ENCODE measurements around the gene VAV2.
A peak's percentile ranks its signal among the peaks of the same experiment; 100 is the strongest.

The VAV2 gene

DNA sequence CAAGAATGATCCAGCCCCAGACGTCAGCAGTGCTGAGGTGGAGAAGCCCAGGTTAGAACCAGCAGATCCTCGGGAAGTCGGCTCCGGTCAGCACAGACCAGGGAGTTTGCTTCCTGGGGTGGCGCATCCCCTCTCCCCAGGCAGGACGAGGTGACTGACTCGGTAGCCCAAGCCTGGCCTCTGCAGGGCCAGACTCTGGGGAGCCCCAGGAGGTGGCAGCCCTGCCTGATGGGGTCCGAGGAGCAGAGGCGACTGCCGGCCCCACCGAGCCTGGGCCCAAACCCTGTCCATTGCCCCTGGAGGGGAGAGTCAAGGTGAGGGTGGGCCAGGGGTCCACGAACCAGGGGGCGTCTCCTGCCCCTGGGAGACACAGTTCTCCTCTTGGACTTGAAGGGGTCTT is 201.1 kb downstream of the VAV2 start:
- DNase-seq: no peak

DNA sequence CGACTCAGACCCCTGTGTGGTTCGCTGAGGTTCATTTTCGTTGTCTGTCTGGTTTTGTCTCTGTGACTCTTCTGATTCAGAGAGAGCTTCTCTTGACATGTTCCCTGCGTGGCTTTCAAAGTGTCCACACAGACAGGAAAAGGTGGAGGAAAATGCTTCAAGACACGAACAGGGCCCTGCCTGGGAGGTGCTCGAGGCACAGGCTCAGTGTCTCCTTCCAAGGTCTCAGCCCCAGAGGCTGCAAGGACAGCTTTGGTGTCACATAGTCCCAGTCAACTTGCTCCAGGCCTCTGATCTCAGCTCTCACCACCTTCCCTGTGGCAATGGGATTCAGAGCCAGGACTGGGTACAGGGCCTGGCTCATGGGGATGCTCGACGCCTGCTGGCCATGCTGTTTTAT is 202.3 kb downstream of the VAV2 start:
- DNase-seq: no peak

DNA sequence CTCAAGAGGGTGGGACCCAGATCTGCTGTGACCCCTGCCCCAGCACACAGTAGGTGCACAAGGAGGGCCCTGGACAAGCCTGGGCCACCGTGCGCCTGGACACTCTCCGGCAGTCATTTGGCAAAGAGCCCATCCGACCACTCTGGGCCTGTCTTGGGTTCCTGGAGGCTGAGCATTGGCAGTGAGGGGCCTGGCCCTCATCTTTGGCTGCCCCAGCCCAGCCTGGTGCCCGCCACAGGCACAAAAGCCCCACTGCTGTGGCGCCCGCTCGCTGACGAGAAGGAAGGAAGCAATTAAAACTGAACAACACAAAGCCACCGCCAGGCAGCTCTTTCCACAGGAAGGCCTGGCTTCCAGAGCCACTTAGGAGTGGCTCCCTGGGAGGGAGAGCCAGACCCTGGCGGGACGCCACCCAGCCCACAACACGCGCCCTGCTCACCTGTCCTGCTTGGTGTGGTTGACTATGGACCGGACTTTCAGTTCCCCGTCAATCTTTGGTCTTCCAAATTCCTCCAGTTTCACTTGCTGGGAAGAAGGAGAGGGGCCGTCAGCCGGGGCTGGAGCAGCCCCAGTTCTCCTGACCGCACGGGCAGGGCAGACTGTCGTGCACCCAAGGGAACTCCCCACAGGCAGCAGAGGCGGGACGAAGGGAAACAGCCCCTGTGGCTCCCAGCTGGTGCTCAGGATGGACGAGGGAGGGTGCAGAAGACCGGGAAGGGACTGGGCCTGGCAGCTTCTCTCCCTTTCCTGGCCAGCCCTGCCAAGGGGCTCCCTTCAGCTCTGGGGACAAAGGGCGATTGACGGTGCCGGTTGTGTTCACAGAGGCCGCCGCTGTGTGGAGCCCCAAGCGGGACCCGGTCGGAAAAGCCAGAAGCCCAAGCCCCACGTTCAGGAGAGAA is 203.1 kb downstream of the VAV2 start:
- peak; percentile 31 to 81 for DNase-seq

DNA sequence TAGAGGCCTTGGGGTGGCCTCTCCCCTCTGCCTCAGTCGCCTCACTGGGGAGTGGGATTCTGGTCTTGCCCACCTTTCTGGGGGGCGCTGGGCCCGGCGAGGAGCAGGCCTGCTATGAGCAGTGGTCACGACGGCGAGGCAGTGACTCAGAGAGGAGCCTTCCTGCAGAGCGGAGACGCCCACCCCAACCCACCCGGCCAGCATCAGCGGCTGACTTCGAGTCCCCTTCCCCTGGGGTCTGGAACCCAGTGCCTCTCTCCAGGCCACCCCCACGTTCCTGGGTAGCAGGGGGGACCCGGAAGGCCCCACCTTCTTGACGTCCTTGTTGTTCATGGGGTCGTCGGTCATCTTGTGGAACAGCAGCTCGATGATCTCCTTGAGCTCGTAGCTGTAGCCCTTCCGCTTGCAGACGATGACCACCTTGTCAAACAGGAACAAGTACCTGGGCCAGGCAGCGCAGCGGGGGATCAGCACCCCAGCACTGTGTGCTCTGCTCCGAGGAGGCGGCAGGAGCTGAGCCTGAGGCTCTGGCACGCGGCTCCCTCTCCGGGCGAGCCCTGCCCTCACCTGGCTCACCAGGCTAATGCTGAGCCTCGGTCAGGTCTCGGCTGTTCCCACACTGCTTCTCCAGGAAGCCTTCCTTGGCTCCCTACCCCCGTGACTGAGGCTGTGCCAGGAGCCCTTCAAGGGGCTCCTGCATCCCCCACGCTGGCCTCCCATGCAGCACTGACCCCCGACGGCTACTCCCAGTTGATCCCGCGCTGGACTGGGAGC is 203.9 kb downstream of the VAV2 start:
- DNase-seq: no peak

DNA sequence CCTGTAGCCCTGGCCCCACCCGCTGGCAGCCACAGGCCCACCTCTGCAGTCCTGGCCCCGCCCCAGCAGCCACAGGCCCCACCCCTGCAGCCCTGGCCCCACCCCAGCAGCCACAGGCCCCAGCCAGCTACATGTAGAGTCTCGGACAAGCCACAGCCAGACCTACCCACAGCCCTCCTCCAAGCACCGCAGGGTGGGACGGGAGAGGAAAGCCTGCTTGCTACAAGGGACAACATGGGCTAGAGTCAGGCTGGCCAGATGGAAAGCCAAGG is 204.4 kb downstream of the VAV2 start:
- DNase-seq: no peak

DNA sequence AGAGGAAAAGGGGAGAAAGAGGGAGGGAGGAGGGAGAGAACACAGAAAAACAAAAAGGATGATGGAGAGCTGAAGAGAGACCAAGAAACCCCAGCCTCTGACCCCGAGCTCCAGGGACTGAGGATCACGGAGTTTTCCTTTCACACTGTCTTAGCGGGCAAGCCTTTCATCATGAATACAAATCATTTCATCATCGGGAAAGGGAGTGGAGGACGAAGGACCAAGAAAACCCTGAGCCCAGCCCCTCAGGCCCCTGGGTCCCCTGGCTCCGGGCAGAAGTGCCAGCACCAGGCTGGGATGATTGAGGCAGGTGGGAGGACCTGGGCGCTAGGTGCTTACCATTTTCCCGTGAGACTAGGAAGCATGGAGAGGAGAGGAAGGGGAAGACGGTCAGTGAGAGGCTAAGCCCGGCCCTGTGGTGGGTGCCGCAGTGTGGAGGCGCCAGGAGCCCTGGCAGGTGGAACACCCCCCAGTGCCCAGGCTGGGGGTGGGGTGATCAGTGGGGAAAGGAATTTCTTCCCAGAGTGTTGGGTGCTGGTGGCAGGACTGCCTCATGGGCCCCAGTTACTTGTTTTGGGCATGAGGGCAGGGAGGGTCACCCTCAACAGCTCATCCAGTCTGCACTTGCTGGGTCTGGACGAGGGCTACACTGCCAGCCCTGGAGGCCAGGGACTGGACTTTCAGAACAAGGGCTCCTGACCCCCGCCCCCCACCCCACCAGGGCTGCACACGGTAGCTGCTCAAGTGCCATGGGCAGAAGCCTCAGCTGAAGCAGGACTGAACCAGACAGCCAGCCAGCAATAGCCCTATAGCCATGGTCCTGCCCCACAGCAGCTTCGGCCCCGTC is 205.0 kb downstream of the VAV2 start:
- no peak for DNase-seq

DNA sequence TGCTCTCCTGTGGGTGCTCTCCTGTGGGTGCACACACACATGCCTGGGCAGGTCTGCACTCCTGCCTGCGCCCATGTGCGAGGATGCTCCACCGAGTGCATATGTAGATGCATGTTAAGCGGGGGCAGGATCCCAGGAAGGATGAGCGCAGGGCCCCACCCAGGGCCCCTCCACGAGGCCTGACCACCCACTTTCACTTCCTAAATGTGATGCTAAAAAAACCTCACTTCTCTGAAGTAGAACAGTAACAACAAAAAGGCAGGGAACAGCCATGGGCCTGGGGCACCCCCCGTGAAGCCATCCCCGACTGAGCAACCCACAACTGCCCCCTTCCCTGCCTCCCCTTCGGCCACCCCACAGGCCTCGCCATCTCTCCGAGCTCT is 205.8 kb downstream of the VAV2 start:
- no peak for DNase-seq

DNA sequence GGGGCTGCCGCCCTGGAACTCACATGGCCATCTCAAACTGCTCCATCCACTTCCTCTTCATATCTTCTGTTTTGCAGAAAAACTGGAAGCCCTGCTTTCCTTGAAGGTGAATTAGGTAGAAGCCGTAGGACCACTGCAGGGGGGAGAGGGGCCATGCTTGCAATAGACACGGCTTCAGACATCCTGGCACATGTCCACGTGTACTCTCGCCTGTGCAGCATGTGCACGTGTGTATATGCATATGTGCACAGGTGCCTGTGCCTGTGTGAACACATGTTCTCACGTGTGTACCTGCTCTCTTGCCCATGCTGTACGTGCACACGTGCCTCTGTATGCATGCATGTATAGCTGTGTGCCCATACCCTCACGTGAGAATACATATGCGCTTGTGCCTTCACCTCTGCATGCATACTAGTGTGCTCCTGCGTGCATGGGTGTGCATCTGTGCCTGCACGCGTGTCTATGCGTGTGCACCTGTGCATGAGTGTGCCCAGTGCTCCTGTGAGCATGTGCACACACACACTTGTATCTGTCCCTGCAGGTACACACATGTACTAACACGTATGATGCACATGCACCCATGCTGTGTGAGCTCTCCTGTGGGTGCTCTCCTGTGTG is 206.3 kb downstream of the VAV2 start:
- DNase-seq: no peak

DNA sequence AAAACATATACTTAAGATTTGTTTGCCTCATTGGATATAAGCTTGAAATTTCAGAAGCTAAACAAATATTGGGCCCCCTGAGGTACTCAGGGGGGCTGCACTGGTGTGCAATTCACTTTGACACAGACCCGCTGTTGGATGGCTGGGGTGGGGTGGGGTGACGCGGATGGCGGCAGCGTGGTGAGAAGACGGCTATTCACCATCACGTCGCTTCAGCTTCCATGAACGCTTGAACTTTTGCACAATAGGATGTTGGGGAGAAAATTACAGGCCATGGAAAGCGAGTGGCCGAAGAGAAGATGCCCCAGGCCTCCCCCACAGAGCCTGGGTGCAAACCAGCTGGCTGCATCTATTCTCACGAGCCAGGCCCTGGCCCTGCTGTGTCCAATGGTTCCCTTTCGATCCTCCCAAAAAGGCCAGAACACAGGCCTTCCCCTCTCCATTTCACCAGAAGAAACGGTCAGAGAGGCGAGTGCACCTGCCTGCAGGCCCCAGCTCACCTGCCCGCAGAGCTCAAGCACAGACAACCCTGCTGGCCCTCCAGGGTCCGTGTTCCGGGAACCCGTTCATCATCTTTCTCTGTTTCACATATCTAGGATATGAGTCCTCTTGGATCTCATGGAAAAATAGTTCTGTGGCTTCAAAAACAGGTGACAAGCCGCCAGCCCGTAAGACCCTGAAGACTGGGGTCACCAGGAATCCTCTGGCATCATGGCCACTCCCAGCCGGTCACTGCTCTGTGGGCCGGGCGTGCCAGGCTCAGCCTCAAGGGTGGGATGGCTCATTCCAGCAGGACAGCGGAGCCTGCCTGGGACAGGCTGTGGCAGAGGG is 207.2 kb downstream of the VAV2 start:
- DNase-seq: no peak

DNA sequence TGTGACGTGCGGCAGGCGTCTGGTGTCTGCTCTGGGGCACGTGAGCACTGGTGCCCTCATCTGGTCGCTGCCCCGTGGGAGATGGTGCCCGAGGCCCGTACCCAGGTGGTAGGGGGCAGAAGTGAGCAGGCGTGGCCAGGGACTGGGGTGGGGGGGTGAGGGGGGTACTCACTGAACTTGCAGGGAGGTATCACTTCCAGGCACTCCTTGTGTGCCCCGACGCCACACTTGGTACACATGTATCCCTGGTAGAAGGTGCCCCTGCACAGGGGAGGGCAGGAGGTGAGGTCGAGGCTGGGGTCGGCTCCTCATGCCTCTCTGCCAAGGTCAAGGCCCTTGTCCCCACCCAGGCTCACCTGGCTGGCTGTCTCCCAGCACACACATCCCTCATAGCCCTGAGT is 208.8 kb downstream of the VAV2 start:
- no peak for DNase-seq

DNA sequence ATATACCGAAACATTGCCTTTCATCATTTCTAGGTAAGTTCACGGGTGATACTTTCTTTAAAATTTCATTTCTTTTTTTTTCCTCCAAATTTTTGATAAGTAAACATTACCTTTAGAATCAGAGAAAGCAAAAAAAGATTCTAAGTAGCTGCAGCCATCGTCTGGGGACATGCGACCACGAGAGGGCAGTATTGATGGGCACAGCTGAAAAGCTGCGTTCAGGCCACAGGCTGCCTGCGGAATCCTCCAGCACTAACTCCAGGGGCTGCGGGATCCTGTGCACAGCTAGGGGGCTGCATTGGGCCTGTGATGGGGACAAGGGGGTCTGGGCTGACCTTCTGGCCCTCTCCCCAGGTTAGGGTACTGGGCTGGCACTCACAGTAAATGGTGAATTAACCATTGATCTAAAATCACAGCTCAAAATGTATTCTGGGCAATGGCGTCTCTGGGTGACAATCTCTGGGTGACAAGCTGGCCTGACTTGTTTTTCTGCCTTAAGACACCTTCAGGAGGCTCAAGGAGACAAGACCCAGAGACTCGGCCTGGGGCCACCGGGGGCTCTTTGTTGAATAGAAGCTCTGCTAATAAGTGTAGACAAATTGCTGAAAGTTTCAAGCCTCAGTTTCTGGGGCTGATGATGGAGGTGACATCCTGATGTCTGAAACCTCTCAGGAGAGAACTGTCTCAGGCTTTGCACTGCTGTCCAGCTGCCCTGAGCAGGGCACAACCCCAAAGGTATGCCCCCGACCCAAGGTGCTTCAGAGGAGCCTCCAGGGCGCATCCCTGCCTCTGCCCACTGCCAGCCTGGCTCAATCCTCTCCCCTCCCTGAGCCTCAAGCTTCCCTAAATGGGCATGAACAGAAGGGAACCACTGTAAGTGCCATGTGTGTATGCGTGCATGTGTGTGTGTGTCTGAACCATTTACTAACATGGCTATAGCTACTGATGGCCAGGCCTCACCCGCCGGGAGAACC is 209.7 kb downstream of the VAV2 start:
- DNase-seq: peak; percentile 62 to 63

DNA sequence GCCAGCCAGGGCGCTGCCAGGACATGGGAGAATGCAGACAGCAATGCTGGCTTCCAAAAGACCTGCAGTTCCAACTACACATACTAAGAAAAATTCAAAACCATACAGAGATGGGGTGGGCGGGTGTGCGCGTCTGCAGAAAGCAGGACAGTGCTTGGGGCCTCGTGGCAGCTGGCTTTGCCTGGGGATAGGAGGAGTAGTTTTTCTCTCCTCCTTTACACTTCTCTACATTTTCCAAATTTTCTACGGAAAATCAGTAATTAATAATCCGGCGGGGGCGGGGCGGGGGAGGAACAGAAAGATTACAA is 210.3 kb downstream of the VAV2 start:
- DNase-seq: no peak

DNA sequence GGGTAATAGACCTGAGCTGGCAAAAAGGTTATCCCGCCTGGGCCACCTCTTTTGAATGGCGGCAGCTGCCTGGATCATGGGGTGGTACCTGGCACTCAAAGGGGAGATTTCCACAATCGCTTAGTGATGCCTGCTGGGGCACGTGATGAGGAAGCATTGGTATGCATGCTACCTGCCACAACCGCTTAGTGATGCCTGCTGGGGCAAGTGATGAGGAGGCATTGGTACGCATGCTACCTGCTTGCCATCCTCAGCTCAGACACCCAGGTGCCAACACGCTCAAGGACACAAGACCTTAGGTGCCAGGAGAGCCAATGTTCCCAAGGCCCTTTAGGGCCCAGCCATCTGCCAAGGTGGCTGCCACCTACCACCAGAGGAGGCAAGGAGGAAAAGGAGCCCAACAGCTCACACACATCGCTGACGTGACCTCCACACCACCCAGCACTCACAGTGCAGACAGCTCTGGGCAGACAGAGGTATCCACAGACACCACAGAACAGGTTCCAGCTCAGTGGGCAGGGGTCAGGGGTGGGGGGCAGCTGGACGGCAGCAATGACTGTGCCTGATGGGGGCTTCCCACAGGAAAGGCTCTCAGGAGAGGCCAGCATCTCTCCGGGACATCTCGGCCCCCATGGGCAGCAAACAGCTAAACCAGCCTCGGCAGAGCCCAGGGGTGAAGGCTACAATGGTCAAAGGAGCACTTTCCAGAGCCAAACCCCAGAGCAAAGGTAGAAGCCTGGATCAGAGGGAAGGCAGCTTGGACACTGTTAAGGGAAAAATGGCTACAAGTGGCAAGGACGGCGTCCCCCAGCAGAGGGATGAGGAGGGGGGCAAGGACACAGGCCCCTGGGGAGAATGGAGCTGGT is 210.9 kb downstream of the VAV2 start:
- no peak for DNase-seq

DNA sequence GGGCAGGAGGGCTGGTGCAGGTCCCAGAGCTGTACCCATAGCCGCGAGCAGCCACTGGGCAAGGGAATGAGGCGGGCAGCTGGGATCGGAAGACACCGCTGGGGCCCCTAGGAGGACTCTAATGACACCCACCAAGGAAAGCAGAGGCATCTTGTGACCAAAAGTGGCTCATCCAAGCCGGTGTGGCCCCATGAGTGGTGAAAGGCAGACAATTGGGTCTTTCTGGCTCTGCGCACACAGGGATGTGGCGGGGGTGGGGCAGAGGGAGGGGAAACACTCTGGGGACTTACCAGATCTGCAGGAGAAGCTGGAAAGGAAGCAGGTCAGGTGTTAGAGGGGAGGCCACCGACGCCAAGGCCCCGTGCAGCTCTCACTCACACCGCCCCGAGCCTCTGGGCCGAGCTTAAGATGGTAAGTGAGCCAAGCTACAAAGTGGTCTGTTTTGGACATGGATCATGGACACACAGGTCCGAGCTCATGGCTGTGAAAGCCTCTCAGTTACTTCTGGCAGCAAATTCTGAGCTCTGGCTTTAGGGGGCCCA is 211.6 kb downstream of the VAV2 start:
- no peak for DNase-seq

DNA sequence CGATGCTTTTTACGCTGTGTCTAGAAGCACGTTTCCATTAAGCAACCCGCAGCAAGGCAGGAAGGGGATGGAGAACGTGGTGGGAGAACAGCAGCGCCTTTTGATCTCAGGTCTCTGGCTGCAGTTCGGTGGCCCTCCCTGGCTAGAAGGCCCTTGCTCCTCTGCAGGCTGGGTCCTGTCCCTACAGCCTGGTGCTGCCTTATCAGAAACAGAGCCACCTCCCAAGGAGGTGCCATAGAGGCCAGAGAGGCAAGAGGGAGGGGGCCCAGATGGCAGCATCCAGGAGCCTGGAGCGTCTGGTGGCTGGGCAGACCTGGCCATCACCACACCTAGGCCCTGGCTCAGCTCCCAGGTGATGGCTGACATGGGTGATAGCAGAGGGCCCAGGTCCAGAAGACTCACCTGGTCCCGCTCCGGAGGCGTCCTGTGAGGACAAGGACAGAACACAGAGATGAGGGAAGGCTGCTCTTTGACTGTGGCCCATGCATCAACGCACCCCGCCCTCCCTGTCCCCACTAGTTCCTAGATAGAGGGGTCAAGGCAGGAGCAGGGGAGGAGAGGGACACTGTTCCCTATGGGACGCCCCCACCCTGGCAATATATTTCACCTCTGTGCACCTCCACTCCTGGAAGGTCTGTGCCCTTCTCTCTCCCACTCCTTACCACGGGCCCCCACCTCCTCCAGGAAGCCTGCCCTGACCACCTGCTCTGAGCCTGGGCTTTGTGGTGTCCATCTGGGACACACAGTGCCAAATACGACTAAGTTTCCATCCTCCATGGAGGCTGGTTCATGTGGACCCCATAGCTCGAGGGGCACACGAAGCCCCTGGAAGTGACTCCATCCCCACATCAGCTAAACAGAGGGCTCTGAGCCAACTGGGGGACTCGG is 212.4 kb downstream of the VAV2 start:
- no peak for DNase-seq

DNA sequence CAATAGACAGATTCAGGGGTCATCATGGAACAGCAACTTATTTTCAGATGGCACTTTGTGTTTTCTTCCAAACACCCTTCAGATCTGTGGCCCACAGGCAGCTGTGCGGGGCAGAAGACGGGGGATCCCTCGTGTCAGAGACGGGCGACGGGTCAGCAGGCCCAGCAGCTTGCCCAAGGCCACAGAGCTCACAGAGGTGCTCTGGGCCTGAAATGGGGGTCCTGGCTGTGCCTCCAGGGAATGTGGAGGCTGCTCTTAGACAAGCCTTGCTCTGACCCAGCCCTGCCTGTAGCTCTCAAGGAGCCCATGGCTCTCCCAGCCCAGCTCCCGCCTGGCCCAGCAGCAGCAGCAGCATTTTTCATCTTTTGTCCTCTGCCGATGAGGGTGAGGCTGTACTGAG is 213.0 kb downstream of the VAV2 start:
- no peak for DNase-seq

DNA sequence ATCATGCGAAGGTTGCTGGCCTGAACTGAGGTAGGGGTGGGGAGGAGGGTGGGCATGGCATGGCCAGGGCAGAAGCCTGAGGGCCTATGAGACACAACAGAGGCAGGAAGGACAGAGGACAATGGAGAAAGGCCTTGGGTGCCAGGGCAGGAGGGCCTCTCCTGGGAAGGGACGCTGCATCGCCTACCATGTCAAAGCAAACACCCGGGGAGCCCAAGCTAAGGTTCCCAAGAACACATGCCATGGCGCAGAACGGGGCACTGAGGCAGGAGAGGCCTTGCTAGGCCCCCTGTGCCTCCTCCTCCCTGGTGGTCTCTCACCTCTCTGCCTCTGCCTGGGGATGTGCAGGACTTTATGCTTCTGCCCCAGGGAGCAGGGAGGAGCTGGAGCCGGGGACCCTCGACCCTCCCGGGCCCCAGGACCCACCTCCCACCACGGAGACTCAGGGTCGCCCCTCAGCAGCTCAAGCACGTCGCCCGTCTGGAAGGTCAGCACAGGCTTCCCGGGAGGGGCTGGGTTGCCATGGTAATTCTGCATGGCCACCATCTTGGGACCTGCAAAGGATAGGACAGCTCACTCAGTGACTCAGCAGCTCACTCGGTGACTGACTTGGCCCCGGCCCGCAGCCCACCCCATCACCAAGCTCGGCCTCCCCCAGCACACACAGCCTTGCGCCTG is 213.6 kb downstream of the VAV2 start:
- no peak for DNase-seq

DNA sequence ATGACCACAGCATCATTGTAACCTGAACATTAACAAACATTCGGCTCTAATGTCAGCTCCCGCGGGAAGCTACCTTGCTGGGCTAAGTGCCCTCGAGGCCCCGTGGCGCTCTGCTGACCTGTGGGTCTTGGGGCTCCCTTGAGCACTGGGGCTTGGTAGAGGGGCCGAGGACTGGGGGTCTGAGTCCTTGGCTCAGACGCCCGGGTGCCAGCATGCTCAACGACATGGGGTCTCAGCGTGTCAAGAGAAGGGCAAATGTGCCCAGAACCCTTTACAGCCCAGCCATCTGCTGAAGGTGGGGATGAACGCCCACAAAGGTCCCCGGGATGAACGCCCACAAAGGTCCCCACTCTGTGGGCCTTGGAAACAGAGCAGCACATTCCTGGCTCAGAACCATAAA is 214.3 kb downstream of the VAV2 start:
- no peak for DNase-seq
